Stomach smooth muscle (tissue), 2 donors: Measurements from ENCODE around the gene C2orf49.

Source experiments
- H3K27ac ChIP-seq: one replicate; pipeline ENCODE4 v1.7.0; 2013; ENCODE audit warnings: mild to moderate bottlenecking, low read length, inconsistent platforms
- H3K27me3 ChIP-seq, 2 donors: one replicate each; pipeline ENCODE4 v1.7.0; 2013; ENCODE audit warnings: low read length in 2 of 2; ENCODE audit not compliant: insufficient read depth in 2 of 2, control insufficient read depth in 1 of 2
- H3K36me3 ChIP-seq, 2 donors: one replicate each; pipeline ENCODE4 v1.7.0; 2013; ENCODE audit warnings: low read length in 2 of 2; ENCODE audit not compliant: control insufficient read depth in 2 of 2, insufficient read depth in 2 of 2
- H3K4me1 ChIP-seq: one replicate; pipeline ENCODE4 v1.7.0; 2013; ENCODE audit warnings: low read length; ENCODE audit not compliant: control insufficient read depth, insufficient read depth
- H3K4me3 ChIP-seq, 2 donors: one replicate each; pipeline ENCODE4 v1.7.0; 2013; ENCODE audit warnings: low read length in 2 of 2
- H3K9ac ChIP-seq, 2 donors: one replicate each; pipeline ENCODE4 v1.7.0; 2013; ENCODE audit warnings: low read length in 2 of 2, mild to moderate bottlenecking in 1 of 2
- H3K9me3 ChIP-seq, 2 donors: one replicate each; pipeline ENCODE4 v1.7.0; 2013; ENCODE audit warnings: low read length in 2 of 2; ENCODE audit not compliant: control insufficient read depth in 2 of 2
- donor health status: healthy.
- donor health status: Pancreatic carcinoma.

The C2orf49 gene

DNA sequence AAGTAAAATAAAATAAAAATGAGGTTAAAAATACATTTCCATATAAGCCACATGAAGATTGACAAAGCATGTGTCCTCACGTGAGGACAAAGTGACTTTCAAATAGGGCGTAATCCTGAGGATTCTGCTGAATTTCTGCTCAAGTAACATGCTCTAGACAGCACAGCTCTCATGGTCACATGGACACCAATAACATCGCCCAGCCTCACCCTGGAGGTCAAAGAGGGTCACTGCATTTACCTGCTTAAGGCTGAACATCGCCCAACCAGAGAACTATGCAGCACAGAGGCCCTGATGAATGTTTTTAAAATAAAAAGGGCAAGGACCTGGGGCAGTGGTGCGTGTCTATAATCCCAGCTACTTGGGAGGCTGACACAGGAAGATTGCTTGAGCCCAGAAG is 38.0 kb upstream of the C2orf49 start:
- no peak overlapping the region for H3K9ac ChIP-seq
- H3K4me3 ChIP-seq: no peak overlapping the region
- no peaks in the 10 kb centered on the region for H3K4me1 ChIP-seq
- no peaks in the 10 kb centered on the region for H3K27me3 ChIP-seq
- no peak overlapping the region for H3K27ac ChIP-seq
- H3K36me3 ChIP-seq: peaks cover 19 to 30% of the 10 kb centered on the region in 2 donors
- H3K9me3 ChIP-seq: no peaks in the 10 kb centered on the region

DNA sequence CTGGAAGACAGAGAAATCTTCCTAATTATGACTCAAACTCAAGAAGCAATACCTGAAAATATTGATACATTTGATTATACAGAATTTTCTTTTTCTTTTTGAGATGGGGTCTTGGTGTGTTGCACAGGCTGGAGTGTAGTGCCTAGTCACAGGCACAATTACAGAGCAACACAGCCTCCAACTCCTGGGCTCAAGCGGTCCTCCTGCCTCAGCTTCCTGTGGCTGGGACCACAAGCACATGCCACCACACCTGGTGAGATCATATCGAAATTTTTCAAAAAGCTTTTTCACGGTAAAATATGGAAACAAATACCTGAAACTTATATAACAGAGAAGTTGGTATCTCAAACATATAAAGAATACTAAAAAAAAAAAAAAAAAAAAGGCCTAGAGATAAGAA is 35.7 kb upstream of the C2orf49 start:
- no peaks in the 10 kb centered on the region for H3K4me1 ChIP-seq
- H3K36me3 ChIP-seq: peaks cover 14 to 18% of the 10 kb centered on the region in 2 donors
- no peak overlapping the region for H3K4me3 ChIP-seq
- no peaks in the 10 kb centered on the region for H3K27me3 ChIP-seq
- no peak overlapping the region for H3K27ac ChIP-seq
- H3K9ac ChIP-seq: no peak overlapping the region
- H3K9me3 ChIP-seq: no peaks in the 10 kb centered on the region

DNA sequence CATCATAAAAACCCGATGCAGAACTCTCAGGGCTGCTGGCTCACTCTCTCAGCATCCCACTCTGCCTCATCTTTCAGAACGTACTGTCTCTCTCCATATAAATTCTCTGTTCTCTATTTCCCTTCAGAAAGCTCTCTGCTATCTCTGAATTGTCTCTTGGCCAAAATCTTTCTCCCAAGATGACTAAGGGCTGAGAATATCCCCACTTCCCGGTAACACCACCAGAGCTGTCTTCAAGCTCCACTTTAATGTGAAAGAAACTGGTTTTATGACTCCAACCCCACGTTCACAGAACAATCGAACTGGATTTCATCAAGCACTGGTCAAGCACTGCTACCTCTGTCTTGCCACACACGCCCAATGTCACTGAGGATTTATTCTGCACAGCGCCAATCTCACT is 30.2 kb upstream of the C2orf49 start:
- Histone ChIP-seq H3K27ac (no peak overlapping the region), H3K9ac (no peak overlapping the region), H3K27me3 (no peaks in the 10 kb centered on the region), H3K4me3 (no peak overlapping the region), H3K9me3 (no peaks in the 10 kb centered on the region), H3K4me1 (no peaks in the 10 kb centered on the region), H3K36me3 (peaks cover 8 to 10% of the 10 kb centered on the region in 2 donors)

DNA sequence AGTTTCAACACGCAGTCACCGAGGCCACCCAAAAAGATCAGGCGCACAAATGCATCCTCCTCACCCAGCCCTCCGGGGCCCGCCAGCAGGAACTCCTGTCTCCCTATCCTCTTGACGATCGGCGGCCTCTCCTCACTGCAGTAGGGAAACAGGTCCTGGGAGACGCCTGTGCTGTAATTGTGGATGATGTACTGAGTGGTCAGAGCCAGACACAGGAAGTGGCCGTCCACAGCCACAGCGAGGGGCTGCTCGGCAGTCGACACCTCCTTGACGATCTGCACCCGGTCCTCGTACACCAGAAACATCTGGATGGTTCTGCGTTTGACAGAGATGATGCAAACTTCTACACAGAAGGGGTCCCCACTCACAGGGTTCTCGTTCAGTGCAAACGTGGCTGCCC is 29.8 kb upstream of the C2orf49 start:
- Histone ChIP-seq H3K36me3 (peaks cover 8 to 10% of the 10 kb centered on the region in 2 donors), H3K9ac (no peak overlapping the region), H3K27me3 (no peaks in the 10 kb centered on the region), H3K9me3 (no peaks in the 10 kb centered on the region), H3K4me3 (no peak overlapping the region), H3K27ac (no peak overlapping the region), H3K4me1 (no peaks in the 10 kb centered on the region)

DNA sequence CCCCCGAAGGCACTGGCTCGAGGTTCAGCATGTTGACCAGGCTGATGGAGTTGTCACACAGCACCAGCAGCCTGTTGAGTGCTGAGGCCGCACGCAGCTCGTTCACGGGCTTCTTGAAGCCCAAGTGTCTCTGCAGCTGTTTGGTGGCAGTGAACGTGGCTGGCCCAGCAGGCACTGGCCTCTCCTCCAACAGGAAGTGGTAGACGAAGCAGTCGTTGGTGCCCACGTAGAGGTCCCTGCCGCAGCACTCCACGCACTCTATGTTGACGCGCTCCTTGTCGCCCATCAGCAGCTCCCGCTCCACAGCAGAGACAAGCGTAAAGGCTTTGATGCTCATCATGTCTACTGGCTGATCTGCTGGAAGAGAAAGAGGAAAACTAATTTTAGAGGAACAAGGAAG is 29.4 kb upstream of the C2orf49 start:
- Histone ChIP-seq H3K9ac (no peak overlapping the region), H3K27me3 (no peaks in the 10 kb centered on the region), H3K27ac (no peak overlapping the region), H3K4me1 (no peaks in the 10 kb centered on the region), H3K9me3 (no peaks in the 10 kb centered on the region), H3K4me3 (no peak overlapping the region), H3K36me3 (peaks cover 8 to 10% of the 10 kb centered on the region in 2 donors)

DNA sequence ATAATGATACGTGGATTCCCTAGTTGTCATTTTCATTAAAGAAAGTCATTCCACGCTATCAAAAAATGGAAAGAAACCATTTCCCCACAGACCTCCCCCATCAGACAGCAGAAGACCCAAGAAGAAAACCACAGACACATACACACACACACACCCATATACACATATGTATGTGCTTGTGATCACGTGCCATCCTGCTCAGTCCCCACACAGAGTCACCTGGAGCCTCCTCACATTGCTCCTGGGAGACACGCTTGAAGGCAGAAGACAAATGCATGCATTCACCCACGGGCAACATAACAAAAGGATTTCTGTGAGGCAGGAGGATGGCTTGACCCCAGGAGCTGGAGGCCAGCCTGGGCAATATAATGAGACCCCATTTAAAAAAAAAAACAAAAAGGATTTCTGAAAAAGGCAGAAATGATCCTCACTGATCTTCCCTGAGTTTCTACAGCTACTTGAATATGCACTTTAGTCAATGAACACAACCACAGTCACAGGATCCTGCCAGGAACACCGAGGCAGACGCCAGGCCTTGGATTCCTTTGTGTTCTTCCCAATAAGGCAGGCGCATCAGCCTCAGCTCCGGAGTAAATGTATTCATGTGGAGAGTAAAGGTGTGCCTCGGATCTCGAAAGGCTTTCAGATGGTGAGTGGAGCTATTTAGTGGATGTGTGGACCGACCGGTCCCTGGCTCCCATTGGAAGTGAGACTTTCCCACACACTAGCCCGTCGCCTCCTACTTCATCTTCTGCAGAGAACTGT is 28.8 kb upstream of the C2orf49 start:
- Histone ChIP-seq H3K27ac (no peak overlapping the region), H3K9ac (no peak overlapping the region), H3K4me3 (no peak overlapping the region), H3K4me1 (no peaks in the 10 kb centered on the region), H3K27me3 (no peaks in the 10 kb centered on the region), H3K36me3 (peaks cover 8 to 10% of the 10 kb centered on the region in 2 donors), H3K9me3 (no peaks in the 10 kb centered on the region)

DNA sequence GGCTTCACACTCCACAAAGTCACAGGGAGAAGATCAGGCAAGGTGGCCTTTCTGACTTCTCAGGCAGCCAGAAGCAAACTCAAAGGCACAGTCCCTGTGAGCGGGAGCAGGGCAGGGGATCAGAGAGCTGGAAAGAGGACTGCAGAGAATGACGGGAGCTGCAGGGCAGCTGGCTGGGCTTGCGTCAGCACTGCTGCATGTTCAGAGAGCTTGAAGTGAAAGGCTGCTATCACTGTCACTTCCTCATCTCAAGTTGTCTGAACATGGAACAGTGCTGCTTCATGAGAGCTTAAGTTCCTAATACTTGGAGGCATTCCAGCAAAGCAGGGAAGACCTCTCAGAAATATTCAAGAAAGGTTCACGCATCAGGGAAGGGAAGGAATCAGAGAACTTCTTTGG is 28.2 kb upstream of the C2orf49 start:
- no peak overlapping the region for H3K4me3 ChIP-seq
- no peaks in the 10 kb centered on the region for H3K4me1 ChIP-seq
- peaks cover 8 to 10% of the 10 kb centered on the region in 2 donors for H3K36me3 ChIP-seq
- H3K9ac ChIP-seq: no peak overlapping the region
- H3K27ac ChIP-seq: no peak overlapping the region
- no peaks in the 10 kb centered on the region for H3K9me3 ChIP-seq
- H3K27me3 ChIP-seq: no peaks in the 10 kb centered on the region

DNA sequence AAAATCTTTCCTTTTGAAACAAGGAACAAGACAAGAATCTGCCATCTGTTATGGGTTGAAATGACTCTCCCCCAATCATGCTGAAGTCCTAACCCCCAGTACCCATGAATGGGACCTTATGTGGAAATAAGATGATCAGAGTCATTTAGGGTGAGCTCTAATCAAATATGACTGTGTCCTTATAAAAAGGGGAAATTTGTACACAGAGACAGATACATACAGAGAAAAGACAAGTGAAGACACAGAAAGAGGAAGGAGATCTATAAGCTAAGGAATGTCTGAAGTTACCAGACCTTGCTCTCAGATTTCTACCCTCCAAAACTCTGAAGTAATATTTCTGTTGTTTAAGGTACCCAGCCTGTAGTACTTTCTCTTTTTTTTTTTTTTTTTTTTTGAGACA is 23.5 kb upstream of the C2orf49 start:
- Histone ChIP-seq H3K4me3 (no peak overlapping the region), H3K9ac (no peak overlapping the region), H3K27ac (no peak overlapping the region), H3K36me3 (no peaks in the 10 kb centered on the region), H3K27me3 (no peaks in the 10 kb centered on the region), H3K4me1 (no peaks in the 10 kb centered on the region), H3K9me3 (no peaks in the 10 kb centered on the region)

DNA sequence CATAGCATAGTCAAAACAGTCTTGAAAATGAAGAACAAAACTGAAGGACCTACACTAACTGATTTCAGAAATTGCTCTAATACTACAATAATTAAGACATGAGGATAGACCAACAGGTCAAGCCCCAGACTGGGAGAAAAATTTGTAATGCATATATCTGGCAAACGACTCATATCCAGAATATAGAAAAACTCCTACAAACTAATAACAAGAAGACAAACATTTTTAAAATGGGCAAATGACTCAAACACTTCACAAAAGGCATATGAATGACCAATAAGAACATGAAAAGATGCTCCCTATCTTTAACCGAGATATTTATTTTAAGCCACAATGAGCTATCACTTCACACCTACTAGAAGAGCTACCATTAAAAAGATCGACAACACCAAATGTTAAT is 22.0 kb upstream of the C2orf49 start:
- no peaks in the 10 kb centered on the region for H3K36me3 ChIP-seq

DNA sequence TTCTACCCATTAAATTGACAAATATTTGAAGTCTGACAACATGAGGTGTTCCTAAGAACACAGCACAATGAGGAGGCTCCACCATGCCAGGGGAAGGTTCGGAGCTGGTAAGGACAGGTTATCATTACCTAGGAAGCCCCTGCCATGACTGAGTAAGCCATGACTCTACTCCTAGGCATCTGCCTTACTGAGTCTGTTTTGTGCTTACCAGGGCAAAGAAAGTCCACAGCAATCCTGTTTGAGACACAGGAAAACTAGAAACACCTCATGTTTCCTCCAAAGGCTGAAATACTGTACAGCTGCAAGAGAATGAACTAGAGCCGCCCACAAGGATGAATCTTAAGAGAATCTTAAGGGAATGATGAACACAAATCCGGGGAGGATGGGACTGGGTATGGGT is 19.4 kb upstream of the C2orf49 start:
- H3K9ac ChIP-seq: no peak overlapping the region
- H3K36me3 ChIP-seq: no peaks in the 10 kb centered on the region
- no peak overlapping the region for H3K27ac ChIP-seq
- H3K4me3 ChIP-seq: no peak overlapping the region
- H3K4me1 ChIP-seq: no peaks in the 10 kb centered on the region
- H3K9me3 ChIP-seq: no peaks in the 10 kb centered on the region
- H3K27me3 ChIP-seq: no peaks in the 10 kb centered on the region

More for the DNA sequence above, 22.0 kb upstream of the C2orf49 start:
- H3K9me3 ChIP-seq: no peaks in the 10 kb centered on the region
- H3K4me1 ChIP-seq: no peaks in the 10 kb centered on the region
- H3K27ac ChIP-seq: no peak overlapping the region
- H3K9ac ChIP-seq: no peak overlapping the region
- no peak overlapping the region for H3K4me3 ChIP-seq
- H3K27me3 ChIP-seq: no peaks in the 10 kb centered on the region

DNA sequence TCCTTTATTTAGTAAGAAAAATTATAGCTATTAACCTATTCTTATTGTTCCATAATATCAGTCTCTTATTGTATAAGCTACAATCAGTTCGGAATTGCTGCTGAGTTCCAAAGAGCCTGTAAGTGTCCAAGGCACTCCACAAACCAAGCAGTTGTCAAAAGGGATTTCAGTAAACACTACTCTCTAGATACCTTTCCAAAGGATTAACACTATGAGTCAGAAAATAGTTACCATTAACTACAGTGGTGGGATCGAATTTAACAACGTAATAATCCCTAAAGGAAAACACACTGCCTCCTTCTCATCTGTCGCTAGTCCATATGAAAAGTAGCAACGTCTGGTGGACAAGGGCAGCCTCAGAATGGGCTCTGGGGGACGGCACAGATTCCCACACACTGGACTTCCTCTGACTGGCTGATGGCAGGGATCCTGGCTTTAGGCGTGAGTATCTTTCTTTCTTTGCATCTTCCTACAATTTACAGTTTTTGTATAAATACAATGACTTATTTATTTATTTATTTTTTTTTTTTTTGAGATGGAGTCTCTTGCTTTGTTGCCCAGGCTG is 16.6 kb upstream of the C2orf49 start:
- Histone ChIP-seq H3K27me3 (no peaks in the 10 kb centered on the region), H3K9ac (no peak overlapping the region), H3K36me3 (peaks cover 3 to 4% of the 10 kb centered on the region in 2 donors), H3K9me3 (no peaks in the 10 kb centered on the region), H3K4me1 (peaks cover 4% of the 10 kb centered on the region), H3K27ac (no peak overlapping the region), H3K4me3 (no peak overlapping the region)
